Astrocyte (in vitro differentiated cells and primary cell): ENCODE results near the gene XPC. TPM values are rescaled to one million over a fixed set of nuclear protein-coding genes. Genes with fewer than 3 reads are reported as not detected.
A peak's percentile ranks its signal among the peaks of the same experiment; 100 is the strongest.

Experiments used
- DNase-seq: peaks from one replicate; pipeline ENCODE4 v3.0.0-alpha.2; 2010; ENCODE audit warnings: low read depth
- FAIRE-seq: peaks from 2 replicates; lab custom pipeline; 2011; peaks lifted over from hg19 to GRCh38; lab: Jason Lieb, UNC
- H2AFZ ChIP-seq: 2 replicates; pipeline ENCODE4 v1.6.0; 2012; ENCODE audit warnings: low read depth, low read length, inconsistent platforms
- H3K27ac ChIP-seq: 2 replicates; pipeline ENCODE4 v1.5.1; 2011; ENCODE audit warnings: low read depth, low read length, inconsistent platforms
- H3K27me3 ChIP-seq: 2 replicates; pipeline ENCODE4 v1.6.0; 2011; ENCODE audit warnings: low read length, inconsistent platforms; ENCODE audit not compliant: insufficient read depth
- H3K36me3 ChIP-seq: 2 replicates; pipeline ENCODE4 v1.5.1; 2011; ENCODE audit warnings: low read length, inconsistent platforms; ENCODE audit not compliant: insufficient read depth
- H3K4me1 ChIP-seq: 2 replicates; pipeline ENCODE4 v1.5.1; 2011; ENCODE audit warnings: low read length, inconsistent platforms; ENCODE audit not compliant: insufficient read depth
- H3K4me2 ChIP-seq: 2 replicates; pipeline ENCODE4 v1.6.0; 2012; ENCODE audit warnings: low read length, inconsistent platforms
- H3K4me3 ChIP-seq: 2 replicates; pipeline ENCODE4 v1.5.1; 2011; ENCODE audit warnings: low read depth, mild to moderate bottlenecking, low read length, inconsistent platforms; ENCODE audit not compliant: insufficient read depth
- H3K79me2 ChIP-seq: 2 replicates; pipeline ENCODE4 v1.6.0; 2012; ENCODE audit warnings: mild to moderate bottlenecking, low read length, inconsistent platforms; ENCODE audit not compliant: insufficient read depth
- H3K9ac ChIP-seq: 2 replicates; pipeline ENCODE4 v1.6.0; 2012; ENCODE audit warnings: mild to moderate bottlenecking, low read length, inconsistent platforms
- H3K9me3 ChIP-seq: 2 replicates; pipeline ENCODE4 v1.5.1; 2012; ENCODE audit warnings: low read depth, mild to moderate bottlenecking, low read length, inconsistent platforms; ENCODE audit not compliant: insufficient read depth
- H4K20me1 ChIP-seq: 2 replicates; pipeline ENCODE4 v1.6.0; 2012; ENCODE audit warnings: low read length, inconsistent platforms; ENCODE audit not compliant: insufficient read depth
- H3K27ac Mint-ChIP-seq: one replicate; pipeline ENCODE4 v1.8.0; 2021; ENCODE audit warnings: mild to moderate bottlenecking, mixed read lengths; ENCODE audit not compliant: unreplicated experiment
- H3K27me3 Mint-ChIP-seq: one replicate; pipeline ENCODE4 v1.8.0; 2021; ENCODE audit warnings: low read depth, mixed read lengths; ENCODE audit not compliant: unreplicated experiment
- H3K36me3 Mint-ChIP-seq: one replicate; pipeline ENCODE4 v1.8.0; 2021; ENCODE audit warnings: low read depth, mixed read lengths; ENCODE audit not compliant: unreplicated experiment
- H3K4me1 Mint-ChIP-seq: one replicate; pipeline ENCODE4 v1.8.0; 2021; ENCODE audit warnings: low read depth, mixed read lengths; ENCODE audit not compliant: unreplicated experiment
- H3K4me3 Mint-ChIP-seq: one replicate; pipeline ENCODE4 v1.8.0; 2021; ENCODE audit warnings: mild to moderate bottlenecking, moderate library complexity, mixed read lengths; ENCODE audit not compliant: unreplicated experiment
- H3K9me3 Mint-ChIP-seq: one replicate; pipeline ENCODE4 v1.8.0; 2021; ENCODE audit warnings: mild to moderate bottlenecking, mixed read lengths; ENCODE audit not compliant: unreplicated experiment
- CTCF ChIP-seq: IDR thresholded peaks from 2 replicates; pipeline ENCODE4 v1.5.1; 2011; ENCODE audit warnings: low read depth, mild to moderate bottlenecking, inconsistent platforms, low read length, moderate library complexity; ENCODE audit not compliant: insufficient read depth
- EZH2 ChIP-seq: IDR thresholded peaks from 2 replicates; pipeline ENCODE4 v1.6.1; 2012; ENCODE audit warnings: mild to moderate bottlenecking, low read length, inconsistent platforms; ENCODE audit not compliant: insufficient read depth
- total RNA-seq: library from RNA; stranded (reverse); gene quantifications from 2 replicates; pipeline ENCODE4 v1.2.1, GENCODE V29; 2021

XPC gene
- total RNA-seq, 1 donor from 2014 or later, result 33.6 TPM

GRCh38 chr3:14123308-14124222, 54.8 kb downstream of the XPC start:
- no peaks in the 10 kb centered on the region for H3K9me3 ChIP-seq
- FAIRE-seq (no peak), DNase-seq (no peak)
- no peaks in the 10 kb centered on the region for H3K27me3 Mint-ChIP-seq
- H4K20me1 ChIP-seq, result peaks cover 27% of the 10 kb centered on the region
- H3K9ac ChIP-seq, result peak overlapping the region; percentile 82
- peaks cover 50% of the 10 kb centered on the region for H3K79me2 ChIP-seq
- H3K4me3 Mint-ChIP-seq, result peak overlapping the region; percentile 94
- H2AFZ ChIP-seq, result peak overlapping the region; percentile 80
- peaks cover 28% of the 10 kb centered on the region for H3K4me1 Mint-ChIP-seq
- peak overlapping the region; percentile 98 for H3K4me2 ChIP-seq
- peak overlapping the region; percentile 89 for H3K4me3 ChIP-seq
- peaks cover 20% of the 10 kb centered on the region for H3K4me1 ChIP-seq
- H3K27ac ChIP-seq, result peak overlapping the region; percentile 28
- H3K36me3 Mint-ChIP-seq, result peaks cover 11% of the 10 kb centered on the region
- H3K9me3 Mint-ChIP-seq, result no peaks in the 10 kb centered on the region
- TF ChIP-seq CTCF (no peak), EZH2 (no peak)
- peaks cover 6% of the 10 kb centered on the region for H3K36me3 ChIP-seq
- H3K27ac Mint-ChIP-seq, result peak overlapping the region; percentile 47
- no peaks in the 10 kb centered on the region for H3K27me3 ChIP-seq

GRCh38 chr3:14122301-14122700, 56.1 kb downstream of the XPC start:
- H3K27ac Mint-ChIP-seq, result no peak overlapping the region

More at GRCh38 chr3:14122301-14122700, 56.1 kb downstream of the XPC start:
- H3K9me3 Mint-ChIP-seq, result no peaks in the 10 kb centered on the region
- Histone ChIP-seq H3K4me2 (no peak overlapping the region), H3K27ac (no peak overlapping the region), H3K9ac (no peak overlapping the region), H3K36me3 (no peaks in the 10 kb centered on the region), H3K4me1 (peaks cover 20% of the 10 kb centered on the region), H3K4me3 (no peak overlapping the region), H3K79me2 (peaks cover 37% of the 10 kb centered on the region), H3K9me3 (no peaks in the 10 kb centered on the region), H3K27me3 (no peaks in the 10 kb centered on the region), H4K20me1 (peaks cover 17% of the 10 kb centered on the region), H2AFZ (no peak overlapping the region)
- H3K4me3 Mint-ChIP-seq, result peak overlapping the region; percentile 41
- H3K4me1 Mint-ChIP-seq, result peaks cover 25% of the 10 kb centered on the region
- TF ChIP-seq EZH2, result no peak
- no peak for TF ChIP-seq CTCF
- FAIRE-seq (no peak), DNase-seq (no peak)
- no peaks in the 10 kb centered on the region for H3K27me3 Mint-ChIP-seq
- peaks cover 10% of the 10 kb centered on the region for H3K36me3 Mint-ChIP-seq
